ENCODE data around the gene RTTN. TPM values are rescaled to one million over a fixed set of nuclear protein-coding genes. Genes with fewer than 3 reads are reported as not detected.

The RTTN gene
- total RNA-seq, 3 donors from 2014 or later: 13.0 to 15.3 (median 15.2) TPM

GRCh38 chr18:70031221-70031620, 174.3 kb downstream of the RTTN start:
- Histone ChIP-seq H3K9me3 (no peaks in the 10 kb centered on the region), H3K36me3 (ENCODE audit: low read depth) (no peaks in the 10 kb centered on the region), H3K4me3 (no peak overlapping the region), H3K4me1 (ENCODE audit: low read depth) (no peaks in the 10 kb centered on the region)
- ATAC-seq (no peak), DNase-seq (no peak)
- TF ChIP-seq, protein P1, sequence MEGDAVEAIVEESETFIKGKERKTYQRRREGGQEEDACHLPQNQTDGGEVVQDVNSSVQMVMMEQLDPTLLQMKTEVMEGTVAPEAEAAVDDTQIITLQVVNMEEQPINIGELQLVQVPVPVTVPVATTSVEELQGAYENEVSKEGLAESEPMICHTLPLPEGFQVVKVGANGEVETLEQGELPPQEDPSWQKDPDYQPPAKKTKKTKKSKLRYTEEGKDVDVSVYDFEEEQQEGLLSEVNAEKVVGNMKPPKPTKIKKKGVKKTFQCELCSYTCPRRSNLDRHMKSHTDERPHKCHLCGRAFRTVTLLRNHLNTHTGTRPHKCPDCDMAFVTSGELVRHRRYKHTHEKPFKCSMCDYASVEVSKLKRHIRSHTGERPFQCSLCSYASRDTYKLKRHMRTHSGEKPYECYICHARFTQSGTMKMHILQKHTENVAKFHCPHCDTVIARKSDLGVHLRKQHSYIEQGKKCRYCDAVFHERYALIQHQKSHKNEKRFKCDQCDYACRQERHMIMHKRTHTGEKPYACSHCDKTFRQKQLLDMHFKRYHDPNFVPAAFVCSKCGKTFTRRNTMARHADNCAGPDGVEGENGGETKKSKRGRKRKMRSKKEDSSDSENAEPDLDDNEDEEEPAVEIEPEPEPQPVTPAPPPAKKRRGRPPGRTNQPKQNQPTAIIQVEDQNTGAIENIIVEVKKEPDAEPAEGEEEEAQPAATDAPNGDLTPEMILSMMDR (IDR thresholded peaks at IDR 0.05): no peak
- intact Hi-C loops (cut with DNase I, micrococcal nuclease): no loop called here

DNA sequence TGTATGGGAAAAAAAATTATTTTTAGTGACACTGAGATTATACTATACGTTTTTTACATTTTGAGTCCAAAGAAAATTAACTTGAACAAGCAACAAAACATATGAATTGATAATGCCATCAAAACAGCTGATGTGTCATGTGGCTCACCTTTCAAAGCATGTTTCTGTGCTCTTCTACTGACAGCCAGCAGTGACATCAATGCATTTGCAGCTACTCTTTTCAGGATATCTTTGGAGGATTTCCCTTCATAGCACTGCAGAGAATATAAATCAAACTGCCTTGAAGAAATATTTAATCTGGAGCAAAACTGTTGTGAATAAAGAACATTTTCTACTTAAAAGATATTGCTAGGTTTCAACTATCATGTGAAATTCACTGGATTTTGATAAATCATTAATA, 174.8 kb downstream of the RTTN start:
- intact Hi-C loops (cut with DNase I, micrococcal nuclease): no loop called here
- no peak for ATAC-seq
- no peak for DNase-seq

DNA sequence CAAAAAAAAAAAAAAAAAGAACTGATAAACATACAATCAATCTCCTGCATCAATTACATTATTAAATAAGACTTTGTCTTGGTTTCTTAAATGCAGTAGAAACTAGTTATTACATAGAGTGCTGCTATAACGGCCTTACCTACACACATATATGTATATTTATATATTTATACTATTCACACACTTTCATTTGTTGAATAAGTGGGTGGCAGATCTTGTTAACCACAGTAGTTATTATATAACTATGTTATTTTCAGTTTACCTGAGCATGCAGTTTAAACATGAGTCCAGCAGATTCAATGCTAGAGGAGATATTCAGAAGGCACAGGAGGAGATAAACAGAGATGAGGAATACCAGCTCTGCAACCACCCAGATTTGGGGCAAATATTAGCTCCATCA, 176.3 kb downstream of the RTTN start:
- Histone ChIP-seq H3K4me3 (no peak overlapping the region), H3K36me3 (ENCODE audit: low read depth) (no peaks in the 10 kb centered on the region), H3K9me3 (no peaks in the 10 kb centered on the region), H3K4me1 (ENCODE audit: low read depth) (no peaks in the 10 kb centered on the region)
- intact Hi-C loops (cut with DNase I, micrococcal nuclease): no loop called here
- DNase-seq (no peak), ATAC-seq (no peak)
- TF ChIP-seq, protein P1 (IDR thresholded peaks at IDR 0.05): no peak

More for the DNA sequence above, 174.8 kb downstream of the RTTN start:
- H3K4me3 ChIP-seq: no peak overlapping the region
- H3K4me1 ChIP-seq (ENCODE audit: low read depth): no peaks in the 10 kb centered on the region
- no peaks in the 10 kb centered on the region for H3K36me3 ChIP-seq (ENCODE audit: low read depth)
- TF ChIP-seq, protein P1 (IDR thresholded peaks at IDR 0.05): no peak
- H3K9me3 ChIP-seq: no peaks in the 10 kb centered on the region

DNA sequence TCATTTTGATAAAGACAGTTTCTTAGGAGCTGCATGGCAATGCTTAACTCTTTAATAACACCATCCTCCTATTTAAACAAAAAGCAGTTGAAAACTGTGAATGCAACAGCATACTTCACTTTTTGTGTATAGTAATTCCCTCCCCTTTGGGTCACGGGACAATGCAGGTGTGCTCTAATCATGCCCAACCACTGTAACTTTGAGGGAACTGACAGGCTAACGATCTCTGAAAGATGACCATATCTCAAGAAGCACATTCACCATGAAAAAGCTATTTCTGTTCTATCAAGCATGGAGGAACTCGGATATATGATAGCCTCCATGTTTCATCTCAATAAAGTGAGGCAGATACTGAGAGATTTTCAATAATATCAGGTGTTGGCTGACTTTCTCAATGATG, 176.8 kb downstream of the RTTN start:
- DNase-seq (no peak), ATAC-seq (no peak)
- no peaks in the 10 kb centered on the region for H3K36me3 ChIP-seq (ENCODE audit: low read depth)
- H3K4me3 ChIP-seq: no peak overlapping the region
- H3K9me3 ChIP-seq: no peaks in the 10 kb centered on the region
- TF ChIP-seq, protein P1 (IDR thresholded peaks at IDR 0.05): no peak
- no peaks in the 10 kb centered on the region for H3K4me1 ChIP-seq (ENCODE audit: low read depth)
- intact Hi-C loops (cut with DNase I, micrococcal nuclease): no loop called here

DNA sequence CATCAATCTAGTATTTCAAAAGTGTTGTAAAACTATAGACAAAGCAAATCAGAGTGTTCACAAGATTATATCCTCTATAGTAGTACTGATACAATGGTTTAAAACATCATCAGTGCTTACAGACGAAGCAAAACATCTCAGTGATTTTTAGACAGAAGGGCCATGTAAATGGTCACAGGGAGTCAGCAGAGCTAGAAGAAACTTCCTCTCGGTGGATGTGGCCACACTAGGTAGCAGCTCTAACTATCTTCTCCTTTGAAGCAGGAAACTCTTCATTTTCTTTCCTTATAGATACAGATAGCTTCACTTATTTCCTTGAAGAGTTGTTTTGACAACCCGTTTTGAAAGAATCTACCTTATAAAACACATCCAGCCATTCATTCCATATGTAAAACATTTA, 177.4 kb downstream of the RTTN start:
- TF ChIP-seq, protein P1 (IDR thresholded peaks at IDR 0.05): no peak
- no peaks in the 10 kb centered on the region for H3K9me3 ChIP-seq
- DNase-seq (no peak), ATAC-seq (no peak)
- no peaks in the 10 kb centered on the region for H3K36me3 ChIP-seq (ENCODE audit: low read depth)
- H3K4me1 ChIP-seq (ENCODE audit: low read depth): no peaks in the 10 kb centered on the region
- intact Hi-C loops (cut with DNase I, micrococcal nuclease): no loop called here
- H3K4me3 ChIP-seq: no peak overlapping the region

GRCh38 chr18:70025580-70025979, 179.9 kb downstream of the RTTN start:
- intact Hi-C loops (cut with DNase I, micrococcal nuclease): no loop called here
- TF ChIP-seq, protein P1 (IDR thresholded peaks at IDR 0.05): no peak
- no peak overlapping the region for H3K4me3 ChIP-seq
- H3K36me3 ChIP-seq (ENCODE audit: low read depth): no peaks in the 10 kb centered on the region
- no peaks in the 10 kb centered on the region for H3K4me1 ChIP-seq (ENCODE audit: low read depth)
- no peaks in the 10 kb centered on the region for H3K9me3 ChIP-seq
- ATAC-seq (no peak), DNase-seq (no peak)
